T-helper 2 cell treated with Interferon-gamma antibody and Interleukin-4, amounts not matched to agents 5 μg/mL and 100 μg/mL, for 36 hours (primary cell): ENCODE results near the gene NOP9.
"Not testable (repeated sequence)": the region's sequence is repeated elsewhere in the genome, so short reads cannot be mapped to it uniquely, and the experiment has no call there.

Source experiments
- DNase-seq: peaks from one replicate; pipeline ENCODE4 v3.0.0; 2021; ENCODE audit warnings: low spot score
- H3K27ac Mint-ChIP-seq: one replicate; pipeline ENCODE4 v1.8.0; 2021; ENCODE audit warnings: mild to moderate bottlenecking, mixed read lengths
- H3K27me3 Mint-ChIP-seq: one replicate; pipeline ENCODE4 v1.8.0; 2021; ENCODE audit warnings: low read depth, mixed read lengths
- H3K36me3 Mint-ChIP-seq: one replicate; pipeline ENCODE4 v1.8.0; 2021; ENCODE audit warnings: low read depth, mixed read lengths
- H3K4me1 Mint-ChIP-seq: one replicate; pipeline ENCODE4 v1.8.0; 2021; ENCODE audit warnings: low read depth, mixed read lengths
- H3K4me3 Mint-ChIP-seq: one replicate; pipeline ENCODE4 v1.8.0; 2022; ENCODE audit warnings: mild to moderate bottlenecking, moderate library complexity, mixed read lengths
- H3K9me3 Mint-ChIP-seq: one replicate; pipeline ENCODE4 v1.8.0; 2021; ENCODE audit warnings: mixed read lengths

NOP9 gene

DNA sequence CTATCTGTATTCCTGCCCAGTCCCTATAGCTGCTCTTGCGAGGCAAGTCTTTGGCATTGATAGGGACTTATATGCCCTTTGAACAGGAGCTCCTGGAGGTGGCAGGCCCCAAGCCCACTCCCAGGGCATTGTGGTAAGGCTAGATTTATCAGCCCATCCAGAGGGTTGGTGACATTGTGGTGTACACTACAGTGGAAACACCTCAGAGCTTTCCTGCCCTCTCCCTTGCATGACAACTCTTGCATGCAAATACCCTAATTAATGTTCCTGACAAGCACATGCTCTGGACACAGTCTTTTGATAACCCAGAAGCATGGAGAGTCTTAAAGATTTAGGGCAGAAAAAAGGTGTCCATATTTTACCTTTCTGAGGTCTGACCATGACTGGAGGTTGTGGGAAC lies 41.0 kb downstream of the NOP9 start:
- Mint-ChIP-seq H3K4me1 (peaks cover 20% of the 10 kb centered on the region), H3K27ac (no peak overlapping the region), H3K27me3 (peaks cover 28% of the 10 kb centered on the region), H3K9me3 (no peaks in the 10 kb centered on the region), H3K4me3 (no peak overlapping the region), H3K36me3 (peaks cover 27% of the 10 kb centered on the region)
- no peak for DNase-seq

DNA sequence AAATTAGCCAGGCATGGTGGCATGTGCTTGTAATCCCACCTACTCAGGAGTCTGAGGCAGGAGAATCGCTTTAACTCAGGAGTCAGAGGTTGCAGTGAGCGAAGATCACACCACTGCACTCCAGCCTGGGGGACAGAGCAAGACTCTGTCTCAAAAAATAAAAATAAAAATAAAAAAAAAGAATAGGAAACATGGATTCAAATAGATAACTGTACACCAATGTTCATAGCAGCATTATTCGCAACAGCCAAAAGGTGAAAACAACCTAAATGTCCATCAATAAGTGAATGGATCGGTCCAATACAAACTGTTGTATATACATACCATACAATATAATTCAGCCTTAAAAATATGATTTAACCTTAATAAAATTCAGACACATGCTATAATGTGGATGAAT lies 43.2 kb downstream of the NOP9 start:
- Mint-ChIP-seq H3K36me3 (peaks cover 7% of the 10 kb centered on the region), H3K27ac (no peak overlapping the region), H3K4me1 (peaks cover 10% of the 10 kb centered on the region), H3K9me3 (no peaks in the 10 kb centered on the region), H3K27me3 (peaks cover 32% of the 10 kb centered on the region), H3K4me3 (no peak overlapping the region)
- no peak for DNase-seq

DNA sequence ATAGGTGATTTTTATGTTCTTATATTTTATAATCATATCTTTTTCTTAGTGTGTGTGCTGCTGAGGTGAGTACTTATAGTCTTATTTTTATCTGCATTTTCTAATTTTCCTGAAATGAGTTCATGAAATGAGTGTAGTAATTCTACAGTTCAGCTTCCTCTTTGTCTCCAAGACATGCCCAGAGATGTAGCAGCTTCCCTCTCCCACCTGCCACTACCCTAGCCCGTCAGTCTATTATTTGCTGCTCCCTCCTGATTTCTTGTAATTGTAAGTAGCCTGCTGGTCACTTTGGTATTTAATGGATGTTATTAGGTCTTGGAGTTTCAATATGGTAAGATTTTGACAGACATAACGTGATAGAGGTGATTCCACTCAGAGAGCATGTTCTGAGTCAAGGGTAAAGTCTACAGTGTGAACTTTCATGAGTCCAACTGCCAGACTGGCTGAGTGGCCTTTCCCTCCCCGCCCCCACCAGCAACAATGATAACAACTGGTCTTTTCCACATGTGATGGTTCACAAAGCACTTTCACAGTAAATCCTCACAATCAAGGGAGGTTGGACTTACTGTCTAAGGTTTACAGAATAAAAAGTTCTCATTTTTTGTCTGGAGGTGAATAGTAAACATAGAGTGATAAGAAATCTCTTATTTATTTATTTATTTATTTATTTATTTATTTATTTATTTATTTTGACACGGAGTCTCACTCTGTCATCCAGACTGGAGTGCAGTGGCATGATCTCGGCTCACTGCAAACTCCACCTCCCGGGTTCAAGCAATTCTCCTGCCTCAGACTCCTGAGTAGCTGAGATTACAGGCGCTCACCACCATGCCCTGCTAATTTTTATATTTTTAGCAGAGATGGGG lies 44.4 kb downstream of the NOP9 start:
- peaks cover 7% of the 10 kb centered on the region for H3K4me1 Mint-ChIP-seq

DNA sequence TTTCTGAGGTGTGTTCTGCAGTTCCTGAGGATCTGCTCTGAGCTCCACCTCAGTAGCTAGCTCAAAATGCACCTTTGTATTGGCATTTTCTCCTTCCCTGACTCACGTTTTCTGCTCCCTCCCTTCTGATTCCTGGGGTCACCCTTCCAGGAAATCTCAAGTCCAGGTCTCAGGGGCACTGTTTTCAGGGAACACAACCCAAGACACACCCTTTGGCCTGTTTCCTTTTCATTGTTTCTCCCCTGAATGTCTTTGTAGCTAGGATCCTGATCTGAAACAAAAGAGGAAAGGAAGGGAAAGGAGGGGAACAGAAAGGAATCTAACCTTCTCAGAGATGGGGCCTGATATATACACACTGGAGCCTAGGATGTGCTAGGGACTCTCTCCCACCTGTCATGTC lies 47.5 kb downstream of the NOP9 start:
- H3K9me3 Mint-ChIP-seq: no peaks in the 10 kb centered on the region
- no peak overlapping the region for H3K27ac Mint-ChIP-seq
- H3K36me3 Mint-ChIP-seq: no peaks in the 10 kb centered on the region
- no peaks in the 10 kb centered on the region for H3K4me1 Mint-ChIP-seq
- no peak for DNase-seq
- no peak overlapping the region for H3K4me3 Mint-ChIP-seq
- H3K27me3 Mint-ChIP-seq: peaks cover 57% of the 10 kb centered on the region

More for the DNA sequence above, 44.4 kb downstream of the NOP9 start:
- DNase-seq: no peak
- H3K36me3 Mint-ChIP-seq: no peaks in the 10 kb centered on the region
- H3K9me3 Mint-ChIP-seq: no peaks in the 10 kb centered on the region
- H3K4me3 Mint-ChIP-seq: no peak overlapping the region
- peaks cover 35% of the 10 kb centered on the region for H3K27me3 Mint-ChIP-seq
- H3K27ac Mint-ChIP-seq: no peak overlapping the region

DNA sequence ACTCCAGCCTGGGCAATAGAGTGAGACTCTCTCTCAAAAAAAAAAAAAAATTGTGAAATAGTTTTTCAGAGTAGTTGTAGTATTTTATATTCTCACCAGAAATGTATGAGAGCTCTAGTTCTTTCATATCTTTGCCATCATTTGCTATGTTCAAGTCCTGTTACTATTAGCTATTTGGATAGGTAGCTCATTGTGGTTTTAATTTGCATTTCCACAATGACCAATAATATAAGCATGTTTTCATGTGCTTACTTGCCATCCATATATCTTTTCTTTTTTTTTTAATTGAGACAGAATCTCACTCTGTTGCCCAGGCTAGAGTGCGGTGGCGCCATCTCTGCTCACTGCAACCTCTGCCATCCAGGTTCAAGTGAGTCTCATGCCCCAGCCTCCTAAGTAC lies 48.5 kb downstream of the NOP9 start:
- Mint-ChIP-seq H3K27me3 (peaks cover 53% of the 10 kb centered on the region), H3K4me1 (no peaks in the 10 kb centered on the region), H3K4me3 (no peak overlapping the region), H3K9me3 (no peaks in the 10 kb centered on the region), H3K36me3 (no peaks in the 10 kb centered on the region), H3K27ac (no peak overlapping the region)
- DNase-seq: no peak

DNA sequence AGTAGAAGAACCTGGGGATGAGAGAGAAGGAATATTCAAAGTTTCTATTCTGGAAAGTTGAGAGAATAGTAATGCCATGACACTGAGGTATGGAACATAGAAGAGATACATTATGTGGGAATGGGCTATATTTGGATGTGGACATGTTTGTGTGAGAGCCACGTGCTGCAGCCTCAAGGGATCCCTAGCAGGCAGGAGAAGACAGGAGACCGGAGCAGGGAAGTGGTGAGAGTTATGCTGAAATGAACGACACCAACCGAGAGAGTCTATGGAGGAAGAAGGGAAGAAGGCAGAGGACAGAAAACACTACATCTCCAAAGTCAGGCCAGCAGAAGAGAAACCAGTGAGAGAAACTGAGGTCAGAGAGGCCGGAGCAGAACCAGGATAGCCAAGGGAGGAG lies 50.1 kb downstream of the NOP9 start:
- H3K27ac Mint-ChIP-seq: no peak overlapping the region
- no peaks in the 10 kb centered on the region for H3K9me3 Mint-ChIP-seq
- peaks cover 53% of the 10 kb centered on the region for H3K27me3 Mint-ChIP-seq
- H3K36me3 Mint-ChIP-seq: no peaks in the 10 kb centered on the region
- no peak overlapping the region for H3K4me3 Mint-ChIP-seq
- H3K4me1 Mint-ChIP-seq: no peaks in the 10 kb centered on the region
- no peak for DNase-seq

DNA sequence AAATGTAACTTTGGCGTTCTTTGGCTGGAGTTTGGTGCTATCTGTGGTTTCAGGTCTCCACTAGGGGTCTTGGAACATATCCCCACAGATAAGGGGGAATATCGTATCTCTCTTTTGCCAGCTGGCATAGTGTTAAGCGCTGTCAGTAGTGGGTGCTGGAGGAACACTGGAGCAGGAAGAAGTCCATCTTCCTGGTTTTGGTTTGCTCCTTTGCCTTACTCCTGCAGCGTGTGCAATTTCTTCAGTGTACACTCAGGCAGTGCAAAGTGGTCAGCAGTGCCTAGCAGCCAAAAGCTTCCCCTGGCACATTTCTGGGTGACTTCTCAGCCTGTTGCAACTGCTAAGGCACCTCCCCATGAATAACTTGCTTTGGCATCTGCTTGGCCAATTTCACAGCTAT lies 51.9 kb downstream of the NOP9 start:
- no peaks in the 10 kb centered on the region for H3K4me1 Mint-ChIP-seq
- H3K4me3 Mint-ChIP-seq: no peak overlapping the region
- H3K36me3 Mint-ChIP-seq: no peaks in the 10 kb centered on the region
- H3K27ac Mint-ChIP-seq: no peak overlapping the region
- DNase-seq: no peak
- H3K27me3 Mint-ChIP-seq: peaks cover 49% of the 10 kb centered on the region
- H3K9me3 Mint-ChIP-seq: no peaks in the 10 kb centered on the region

DNA sequence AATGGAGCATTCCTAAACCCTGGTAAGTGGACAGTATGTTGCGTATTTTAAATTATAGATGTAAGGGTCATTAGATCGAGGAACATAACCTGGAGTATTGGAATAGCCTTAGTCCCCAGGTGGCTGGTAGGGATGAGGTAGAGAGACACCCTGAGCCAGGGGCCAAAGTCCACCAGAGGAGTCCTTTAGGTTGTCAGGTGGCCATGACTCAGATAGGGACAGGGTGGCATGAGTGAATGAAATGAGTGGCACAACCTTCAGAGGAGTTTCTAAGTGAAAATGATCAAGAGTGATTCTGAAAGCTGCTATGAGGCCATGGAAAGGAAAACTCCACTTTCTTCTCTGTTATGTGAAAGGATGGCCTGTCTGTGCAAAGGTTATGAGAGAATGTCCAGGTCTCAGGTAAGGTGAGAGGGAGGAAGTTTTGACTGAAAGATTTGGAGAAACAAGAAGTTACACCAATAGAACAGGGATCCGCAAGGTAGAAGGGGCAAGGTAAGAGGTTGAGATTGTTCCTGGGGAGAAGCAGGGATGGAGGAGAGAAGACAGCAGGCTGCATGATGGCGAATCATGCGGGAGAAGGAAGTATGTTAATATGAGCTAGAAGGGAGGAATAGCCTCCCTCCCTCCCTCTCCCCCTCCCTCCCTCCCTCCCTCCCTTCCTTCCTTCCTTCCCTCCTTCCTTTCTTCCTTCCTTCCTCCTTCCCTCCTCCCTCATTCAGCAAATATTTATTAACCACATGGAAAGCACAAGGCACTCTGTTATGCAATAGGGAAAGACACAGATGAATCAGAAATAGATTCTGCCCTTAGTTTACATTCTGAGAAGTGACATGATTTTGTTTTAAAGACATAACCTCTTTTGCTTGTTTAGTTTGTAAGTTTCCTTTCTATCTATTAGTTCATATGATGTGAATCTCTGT lies 54.2 kb downstream of the NOP9 start:
- Mint-ChIP-seq H3K4me1 (no peaks in the 10 kb centered on the region), H3K36me3 (no peaks in the 10 kb centered on the region), H3K27ac (no peak overlapping the region), H3K9me3 (no peaks in the 10 kb centered on the region), H3K27me3 (peaks cover 47% of the 10 kb centered on the region), H3K4me3 (no peak overlapping the region)
- DNase-seq: no peak

DNA sequence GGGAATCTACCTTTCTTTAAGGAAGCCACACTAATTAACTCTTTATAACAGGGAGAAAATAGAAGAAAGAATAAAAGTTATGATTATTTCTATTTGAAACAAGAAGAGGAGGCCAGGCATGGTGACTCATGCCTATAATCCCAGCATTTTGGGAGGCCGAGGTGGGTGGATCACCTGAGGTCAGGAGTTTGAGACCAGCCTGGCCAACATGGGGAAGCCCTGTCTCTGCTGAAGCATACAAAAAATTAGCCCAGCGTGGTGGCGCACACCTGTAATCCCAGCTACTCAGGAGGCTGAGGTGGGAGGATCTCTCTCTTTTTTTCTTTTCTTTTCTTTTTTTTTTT lies 54.8 kb downstream of the NOP9 start:
- not testable (repeated sequence) for H3K27ac Mint-ChIP-seq, H3K36me3 Mint-ChIP-seq, H3K4me3 Mint-ChIP-seq, H3K4me1 Mint-ChIP-seq, H3K9me3 Mint-ChIP-seq, DNase-seq
- H3K27me3 Mint-ChIP-seq: peaks cover 41% of the 10 kb centered on the region

DNA sequence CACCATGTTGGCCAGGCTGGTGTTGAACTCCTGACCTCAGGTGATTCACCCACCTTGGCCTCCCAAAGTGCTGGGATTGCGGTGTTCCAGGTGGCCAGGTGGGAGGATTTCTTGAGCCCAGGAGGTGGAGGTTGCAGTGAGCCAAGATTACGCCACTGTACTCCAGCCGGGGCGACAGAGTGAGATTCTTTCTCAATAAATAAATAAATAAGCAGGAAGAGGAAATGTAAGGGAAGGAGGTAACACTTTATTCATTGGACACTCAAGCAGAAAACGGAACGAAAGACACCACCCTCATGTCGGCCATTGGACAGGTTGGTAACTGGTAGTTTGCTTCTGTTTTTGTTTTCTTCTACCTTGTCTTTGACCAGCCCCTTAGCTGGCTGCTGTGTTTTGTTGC lies 55.4 kb downstream of the NOP9 start:
- no peaks in the 10 kb centered on the region for H3K36me3 Mint-ChIP-seq
- H3K4me3 Mint-ChIP-seq: no peak overlapping the region
- H3K27ac Mint-ChIP-seq: no peak overlapping the region
- peaks cover 41% of the 10 kb centered on the region for H3K27me3 Mint-ChIP-seq
- no peaks in the 10 kb centered on the region for H3K4me1 Mint-ChIP-seq
- DNase-seq: no peak
- no peaks in the 10 kb centered on the region for H3K9me3 Mint-ChIP-seq

DNA sequence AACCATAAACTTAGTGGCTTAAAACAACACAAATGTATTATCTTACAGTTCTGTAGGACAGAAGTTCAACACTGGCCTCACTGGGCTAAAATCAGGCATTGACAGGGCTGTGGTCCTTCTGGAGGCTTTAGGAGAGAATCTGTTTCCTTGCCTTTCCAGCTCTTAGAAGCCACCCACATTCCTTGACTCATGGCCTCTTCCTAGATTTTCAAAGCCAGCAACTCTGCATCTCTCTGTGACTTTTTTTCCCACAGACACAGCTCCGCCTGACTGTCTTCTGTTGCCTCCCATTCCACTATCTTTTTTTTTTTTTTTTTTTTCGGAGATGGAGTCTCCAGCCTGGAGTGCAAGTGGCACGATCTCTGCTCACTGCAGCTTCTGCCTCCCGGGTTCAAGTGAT lies 56.6 kb downstream of the NOP9 start:
- no peaks in the 10 kb centered on the region for H3K9me3 Mint-ChIP-seq
- DNase-seq: no peak
- H3K27ac Mint-ChIP-seq: no peak overlapping the region
- no peak overlapping the region for H3K4me3 Mint-ChIP-seq
- H3K36me3 Mint-ChIP-seq: no peaks in the 10 kb centered on the region
- peaks cover 40% of the 10 kb centered on the region for H3K27me3 Mint-ChIP-seq
- H3K4me1 Mint-ChIP-seq: no peaks in the 10 kb centered on the region
